BJ (cell line): Measurements from ENCODE around the gene CDH2. TPM values are rescaled to one million over a fixed set of nuclear protein-coding genes. Genes with fewer than 3 reads are reported as not detected.

Experiments used
- CTCF ChIA-PET: fragments of 350-600 bp; formaldehyde crosslinking; extraction: SDS; loops from one replicate; lab custom pipeline; 2021; ENCODE audit warnings: antibody characterized with exemption, inconsistent platforms; lab: Yijun Ruan, JAX
- POLR2A ChIA-PET: fragments of 300-600 bp; sonication (Branson Sonifier 250); formaldehyde crosslinking; extraction: SDS; loops from one replicate; lab custom pipeline; 2021; ENCODE audit warnings: antibody characterized with exemption; lab: Charles Lee
- DNase-seq: peaks from one replicate; pipeline ENCODE4 v3.0.0-alpha.2; 2011; ENCODE audit warnings: low read depth
- H3K27me3 ChIP-seq: 2 replicates; pipeline ENCODE4 v1.6.0; 2011; ENCODE audit warnings: low read length; ENCODE audit not compliant: control insufficient read depth, insufficient read depth
- H3K36me3 ChIP-seq: 2 replicates; pipeline ENCODE4 v1.5.1; 2011; ENCODE audit warnings: low read length; ENCODE audit not compliant: control insufficient read depth, insufficient read depth
- H3K4me3 ChIP-seq: 2 replicates; pipeline ENCODE4 v1.5.1; 2011; ENCODE audit warnings: low read depth, mild to moderate bottlenecking, control low read depth, low read length
- CTCF ChIP-seq: IDR thresholded peaks from 2 replicates; pipeline ENCODE4 v1.5.1; 2011; ENCODE audit warnings: low read depth, mild to moderate bottlenecking, control low read depth, inconsistent platforms, low read length, moderate library complexity; ENCODE audit not compliant: insufficient read depth
- polyA plus RNA-seq: library from polyadenylated mRNA; depleted of rRNA; stranded (reverse); fragments of >200 nt; gene quantifications from 2 replicates; pipeline ENCODE4 v1.2.3, GENCODE V29; 2011

CDH2 gene
- polyA plus RNA-seq, 1 experiment: 180 TPM

- ChIA-PET POLR2A (interaction anchor here (0.7 kb wide), 1 partner anchor 95 kb away, joined by 3 read pairs; no protein-coding TSS in a partner anchor), CTCF (interaction anchor here (0.6 to 1.3 kb wide), 2 partner anchors 76 to 102 kb away, joined by 3 read pairs; no protein-coding TSS in a partner anchor)
- Histone ChIP-seq H3K27me3 (no peaks in the 10 kb centered on the region), H3K36me3 (no peaks in the 10 kb centered on the region), H3K4me3 (no peak overlapping the region)
- DNase-seq: peak; percentile 72
- no peak for TF ChIP-seq CTCF
Measured at GRCh38 chr18:28115149-28115550, 61.8 kb downstream of the CDH2 start.

- TF ChIP-seq CTCF: no peak
- no peaks in the 10 kb centered on the region for H3K27me3 ChIP-seq
- ChIA-PET POLR2A (interaction anchor here (0.5 to 0.7 kb wide), 2 partner anchors 14 to 94 kb away, joined by 3 to 4 read pairs; no protein-coding TSS in a partner anchor), CTCF (interaction anchor here (0.6 kb wide), 1 partner anchor 75 kb away, joined by 3 read pairs; no protein-coding TSS in a partner anchor)
- H3K36me3 ChIP-seq: no peaks in the 10 kb centered on the region
- no peak for DNase-seq
- H3K4me3 ChIP-seq: no peak overlapping the region
Measured at GRCh38 chr18:28114472-28114871, 62.5 kb downstream of the CDH2 start.

GRCh38 chr18:28113271-28114029 lies 63.5 kb downstream of the CDH2 start:
- H3K27me3 ChIP-seq: no peaks in the 10 kb centered on the region
- no peak for DNase-seq
- POLR2A ChIA-PET: no interaction called here
- H3K4me3 ChIP-seq: no peak overlapping the region
- CTCF ChIA-PET: no interaction called here
- TF ChIP-seq CTCF: no peak
- H3K36me3 ChIP-seq: no peaks in the 10 kb centered on the region

DNA sequence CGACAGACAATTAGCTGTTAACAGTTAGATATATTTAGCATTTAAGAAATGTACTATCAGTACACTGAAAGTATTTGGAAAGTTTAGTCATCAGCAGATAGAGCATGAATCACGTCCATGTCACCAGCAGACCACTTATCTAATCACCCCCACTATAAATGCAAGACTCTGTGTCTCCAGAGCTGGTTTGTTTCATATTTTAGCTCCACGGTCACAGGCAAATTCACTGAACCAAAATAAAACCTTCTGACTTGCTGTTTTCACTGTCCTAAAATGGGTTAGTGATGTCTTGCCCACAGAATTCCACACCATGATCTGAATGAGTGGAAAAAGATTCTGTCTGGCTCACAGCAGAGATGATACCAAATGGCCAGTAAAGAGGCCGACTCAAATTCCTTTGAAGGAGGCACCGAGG lies 64.9 kb downstream of the CDH2 start:
- ChIA-PET POLR2A (no interaction called here), CTCF (no interaction called here)
- peak; percentile 53 for DNase-seq
- no peak for TF ChIP-seq CTCF
- Histone ChIP-seq H3K36me3 (no peaks in the 10 kb centered on the region), H3K27me3 (no peaks in the 10 kb centered on the region), H3K4me3 (0 out of 2 replicates have a peak overlapping the region, but pooled peaks have one; percentile 3)

GRCh38 chr18:28110924-28111323 lies 66.0 kb downstream of the CDH2 start:
- Histone ChIP-seq H3K4me3 (no peak overlapping the region), H3K36me3 (no peaks in the 10 kb centered on the region), H3K27me3 (no peaks in the 10 kb centered on the region)
- ChIA-PET CTCF (no interaction called here), POLR2A (no interaction called here)
- no peak for DNase-seq
- no peak for TF ChIP-seq CTCF
